KMS-11 (cell line): ENCODE data around the gene KRT39.

Experiments used
- H2AFZ ChIP-seq: fragments of 200-600 bp; sonication (generic); 2 replicates; pipeline ENCODE4 v1.6.1; 2016; ENCODE audit warnings: antibody characterized with exemption, mixed run types, low read depth
- H3K27ac ChIP-seq: fragments of 200-600 bp; sonication (generic); 2 replicates; pipeline ENCODE4 v1.6.1; 2016; ENCODE audit warnings: mild to moderate bottlenecking, mixed run types
- H3K27me3 ChIP-seq: fragments of 200-600 bp; sonication (generic); 2 replicates; pipeline ENCODE4 v1.6.1; 2017; ENCODE audit warnings: mild to moderate bottlenecking, low read depth, mixed run types, moderate library complexity; ENCODE audit not compliant: insufficient read depth
- H3K36me3 ChIP-seq: fragments of 200-600 bp; sonication (generic); 2 replicates; pipeline ENCODE4 v1.6.1; 2017; ENCODE audit warnings: mild to moderate bottlenecking, mixed run types; ENCODE audit not compliant: insufficient read depth
- H3K4me1 ChIP-seq: fragments of 200-600 bp; sonication (generic); 2 replicates; pipeline ENCODE4 v1.6.1; 2016; ENCODE audit warnings: mild to moderate bottlenecking, low read depth, mixed run types; ENCODE audit not compliant: poor library complexity, severe bottlenecking
- H3K4me2 ChIP-seq: fragments of 200-600 bp; sonication (generic); 2 replicates; pipeline ENCODE4 v1.7.0; 2016; ENCODE audit warnings: mild to moderate bottlenecking, mixed run types
- H3K4me3 ChIP-seq: fragments of 200-600 bp; sonication (generic); IDR thresholded peaks from 2 replicates; pipeline ENCODE4 v1.6.1; 2017; ENCODE audit warnings: low read depth, low read length, mixed read lengths; ENCODE audit not compliant: insufficient read depth
- H3K79me2 ChIP-seq: fragments of 200-600 bp; sonication (generic); 2 replicates; pipeline ENCODE4 v1.6.1; 2016; ENCODE audit warnings: low read depth, mixed run types; ENCODE audit not compliant: insufficient read depth
- H3K9ac ChIP-seq: fragments of 200-600 bp; sonication (generic); 2 replicates; pipeline ENCODE4 v1.6.1; 2016; ENCODE audit warnings: mild to moderate bottlenecking, mixed run types
- H4K20me1 ChIP-seq: fragments of 200-600 bp; sonication (generic); 2 replicates; pipeline ENCODE4 v1.6.1; 2016; ENCODE audit warnings: mild to moderate bottlenecking, mixed run types; ENCODE audit not compliant: insufficient read depth
- TF ChIP-seq, protein P1 (sequence below): fragments of 200-600 bp; sonication (generic); conservative IDR thresholded peaks from 2 replicates; pipeline ENCODE4 v1.6.1; 2017; ENCODE audit warnings: low read depth, mild to moderate bottlenecking, antibody characterized with exemption, low read length, moderate library complexity, mixed read lengths

Gene KRT39

GRCh38 chr17:40945414-40945813 is 21.3 kb downstream of the KRT39 start:
- Histone ChIP-seq H4K20me1 (no peaks in the 10 kb centered on the region), H3K27ac (no peak overlapping the region), H2AFZ (no peak overlapping the region), H3K27me3 (no peaks in the 10 kb centered on the region), H3K4me1 (no peaks in the 10 kb centered on the region), H3K79me2 (no peaks in the 10 kb centered on the region), H3K36me3 (no peaks in the 10 kb centered on the region), H3K4me2 (no peak overlapping the region), H3K9ac (no peak overlapping the region), H3K4me3 (no peak overlapping the region)
- TF ChIP-seq, protein P1, sequence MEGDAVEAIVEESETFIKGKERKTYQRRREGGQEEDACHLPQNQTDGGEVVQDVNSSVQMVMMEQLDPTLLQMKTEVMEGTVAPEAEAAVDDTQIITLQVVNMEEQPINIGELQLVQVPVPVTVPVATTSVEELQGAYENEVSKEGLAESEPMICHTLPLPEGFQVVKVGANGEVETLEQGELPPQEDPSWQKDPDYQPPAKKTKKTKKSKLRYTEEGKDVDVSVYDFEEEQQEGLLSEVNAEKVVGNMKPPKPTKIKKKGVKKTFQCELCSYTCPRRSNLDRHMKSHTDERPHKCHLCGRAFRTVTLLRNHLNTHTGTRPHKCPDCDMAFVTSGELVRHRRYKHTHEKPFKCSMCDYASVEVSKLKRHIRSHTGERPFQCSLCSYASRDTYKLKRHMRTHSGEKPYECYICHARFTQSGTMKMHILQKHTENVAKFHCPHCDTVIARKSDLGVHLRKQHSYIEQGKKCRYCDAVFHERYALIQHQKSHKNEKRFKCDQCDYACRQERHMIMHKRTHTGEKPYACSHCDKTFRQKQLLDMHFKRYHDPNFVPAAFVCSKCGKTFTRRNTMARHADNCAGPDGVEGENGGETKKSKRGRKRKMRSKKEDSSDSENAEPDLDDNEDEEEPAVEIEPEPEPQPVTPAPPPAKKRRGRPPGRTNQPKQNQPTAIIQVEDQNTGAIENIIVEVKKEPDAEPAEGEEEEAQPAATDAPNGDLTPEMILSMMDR = no peak

GRCh38 chr17:40944531-40944930 is 22.2 kb downstream of the KRT39 start:
- no peaks in the 10 kb centered on the region for H3K36me3 ChIP-seq
- H3K27me3 ChIP-seq = no peaks in the 10 kb centered on the region
- no peak overlapping the region for H3K27ac ChIP-seq
- no peaks in the 10 kb centered on the region for H4K20me1 ChIP-seq
- H3K9ac ChIP-seq = no peak overlapping the region
- no peak overlapping the region for H3K4me2 ChIP-seq
- H3K79me2 ChIP-seq = no peaks in the 10 kb centered on the region
- H3K4me1 ChIP-seq = no peaks in the 10 kb centered on the region
- TF ChIP-seq, protein P1 = no peak
- H2AFZ ChIP-seq = no peak overlapping the region
- H3K4me3 ChIP-seq = no peak overlapping the region

DNA sequence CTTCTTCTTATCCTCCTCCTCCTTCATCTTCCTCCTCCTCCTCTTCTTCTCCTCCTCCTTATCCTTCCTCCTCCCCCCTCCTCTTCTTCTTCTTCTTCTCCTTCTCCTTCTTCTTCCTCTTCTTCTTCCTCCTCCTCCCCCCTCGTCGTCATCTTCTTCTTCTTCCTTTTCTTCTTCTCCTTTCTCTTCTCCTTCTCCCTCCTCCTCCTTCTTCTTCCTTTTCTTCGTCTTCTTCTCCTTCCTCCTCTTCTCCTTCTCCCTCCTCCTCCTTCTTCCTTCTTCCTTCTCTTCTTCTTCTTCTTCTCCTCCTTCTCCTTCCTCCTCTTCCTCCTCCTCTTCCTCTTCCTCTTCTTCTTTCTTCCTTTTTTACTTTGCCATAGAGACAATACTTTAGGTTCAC is 24.2 kb downstream of the KRT39 start:
- H3K4me1 ChIP-seq = no peaks in the 10 kb centered on the region
- no peak overlapping the region for H3K9ac ChIP-seq
- H4K20me1 ChIP-seq = no peaks in the 10 kb centered on the region
- no peak overlapping the region for H3K4me3 ChIP-seq
- H2AFZ ChIP-seq = no peak overlapping the region
- H3K27ac ChIP-seq = no peak overlapping the region
- no peaks in the 10 kb centered on the region for H3K36me3 ChIP-seq
- H3K4me2 ChIP-seq = no peak overlapping the region
- no peaks in the 10 kb centered on the region for H3K27me3 ChIP-seq
- TF ChIP-seq, protein P1 = no peak
- no peaks in the 10 kb centered on the region for H3K79me2 ChIP-seq

DNA sequence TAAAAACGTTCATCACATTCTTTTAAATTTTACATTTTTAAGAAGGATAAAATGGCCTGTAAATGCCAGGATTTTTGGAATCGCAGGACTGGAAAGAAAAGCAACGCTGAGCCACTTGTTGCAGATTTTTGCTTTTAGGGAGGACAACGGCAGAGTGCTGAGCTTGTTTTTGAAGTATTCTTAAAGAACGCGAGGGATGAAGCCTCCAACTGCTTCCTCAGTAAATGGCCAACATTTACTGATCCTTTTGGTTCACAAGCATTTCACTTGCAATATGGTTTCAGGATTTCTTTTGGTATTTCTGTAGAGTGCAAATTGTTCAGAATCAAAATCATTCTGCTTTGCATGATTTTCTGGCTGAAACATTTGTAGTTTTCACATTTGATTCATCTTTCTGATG is 26.5 kb downstream of the KRT39 start:
- TF ChIP-seq, protein P1 = no peak
- no peaks in the 10 kb centered on the region for H3K79me2 ChIP-seq
- H3K4me2 ChIP-seq = no peak overlapping the region
- no peaks in the 10 kb centered on the region for H4K20me1 ChIP-seq
- H3K27me3 ChIP-seq = no peaks in the 10 kb centered on the region
- no peak overlapping the region for H3K4me3 ChIP-seq
- H3K4me1 ChIP-seq = no peaks in the 10 kb centered on the region
- H3K36me3 ChIP-seq = no peaks in the 10 kb centered on the region
- no peak overlapping the region for H2AFZ ChIP-seq
- H3K9ac ChIP-seq = no peak overlapping the region
- no peak overlapping the region for H3K27ac ChIP-seq
